ENCODE data around the gene ITGAL. TPM values are rescaled to one million over a fixed set of nuclear protein-coding genes. Genes with fewer than 3 reads are reported as not detected.
"Not testable (repeated sequence)": the region's sequence is repeated elsewhere in the genome, so short reads cannot be mapped to it uniquely, and the experiment has no call there.

Gene ITGAL
- total RNA-seq, 1 donor from 2014 or later, result 292 TPM

DNA sequence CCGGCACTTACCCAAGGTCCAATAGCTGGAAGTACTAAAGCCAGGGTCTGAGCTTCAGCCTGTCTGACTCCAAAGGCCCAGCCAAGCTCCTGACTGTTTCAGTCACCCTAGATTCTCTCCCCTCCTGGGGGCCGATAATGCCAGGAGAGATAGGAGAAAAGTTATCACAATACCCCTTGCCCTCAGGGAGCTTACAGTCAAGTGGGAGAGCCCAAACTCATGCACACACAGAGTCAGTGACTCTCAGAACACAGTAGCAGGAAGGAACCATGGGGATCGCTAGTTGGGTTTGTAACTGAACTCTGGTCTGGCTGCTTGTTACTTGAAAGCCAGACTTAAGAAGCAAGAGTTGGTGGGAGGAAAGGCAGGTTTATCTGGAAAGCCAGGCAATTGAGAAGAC, 39.0 kb downstream of the ITGAL start:
- intact Hi-C loops (cut with micrococcal nuclease), result no loop called here
- Mint-ChIP-seq H3K27me3 (ENCODE audit: low read depth) (no peaks in the 10 kb centered on the region), H3K27ac (peak overlapping the region; percentile 41), H3K4me3 (ENCODE audit: low read depth) (no peak overlapping the region), H3K9me3 (no peaks in the 10 kb centered on the region), H3K36me3 (ENCODE audit: low read depth) (peaks cover 73% of the 10 kb centered on the region), H3K4me1 (ENCODE audit: low read depth) (peaks cover 4% of the 10 kb centered on the region)
- DNase-seq (ENCODE audit: low spot score), result no peak

GRCh38 chr16:30515275-30515674, 42.7 kb downstream of the ITGAL start:
- intact Hi-C loops (cut with micrococcal nuclease), result no loop called here
- H3K4me3 Mint-ChIP-seq (ENCODE audit: low read depth), result no peak overlapping the region
- H3K27ac Mint-ChIP-seq, result no peak overlapping the region
- no peak for DNase-seq (ENCODE audit: low spot score)
- peaks cover 87% of the 10 kb centered on the region for H3K36me3 Mint-ChIP-seq (ENCODE audit: low read depth)
- peaks cover 4% of the 10 kb centered on the region for H3K4me1 Mint-ChIP-seq (ENCODE audit: low read depth)
- no peaks in the 10 kb centered on the region for H3K27me3 Mint-ChIP-seq (ENCODE audit: low read depth)
- H3K9me3 Mint-ChIP-seq, result no peaks in the 10 kb centered on the region

DNA sequence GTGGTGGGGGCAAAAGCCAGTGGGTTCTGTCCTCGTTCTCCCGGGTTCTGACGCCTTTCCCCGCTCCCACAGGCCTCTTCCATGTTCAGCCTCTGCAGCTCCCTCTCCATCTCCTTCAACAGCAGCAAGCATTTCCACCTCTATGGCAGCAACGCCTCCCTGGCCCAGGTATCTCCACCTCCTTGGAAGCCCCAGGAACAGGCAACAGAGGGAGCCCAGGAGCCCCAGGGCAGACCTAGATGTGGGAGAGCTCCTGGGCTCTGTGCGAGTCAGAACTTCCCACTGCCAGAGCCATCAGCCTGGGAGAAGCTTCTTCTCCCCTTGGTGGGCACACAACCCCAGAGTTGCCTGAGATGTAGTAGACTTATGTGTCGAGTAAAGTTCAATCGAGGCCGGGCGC, 46.0 kb downstream of the ITGAL start:
- Mint-ChIP-seq H3K27ac (peak overlapping the region; percentile 8), H3K27me3 (ENCODE audit: low read depth) (no peaks in the 10 kb centered on the region), H3K4me3 (ENCODE audit: low read depth) (no peak overlapping the region), H3K9me3 (no peaks in the 10 kb centered on the region), H3K4me1 (ENCODE audit: low read depth) (peaks cover 5% of the 10 kb centered on the region), H3K36me3 (ENCODE audit: low read depth) (peaks cover 74% of the 10 kb centered on the region)
- DNase-seq (ENCODE audit: low spot score), result no peak
- intact Hi-C loops (cut with micrococcal nuclease), result no loop called here

GRCh38 chr16:30519120-30520049, 46.8 kb downstream of the ITGAL start:
- Mint-ChIP-seq H3K27me3 (ENCODE audit: low read depth) (no peaks in the 10 kb centered on the region), H3K27ac (no peak overlapping the region), H3K36me3 (ENCODE audit: low read depth) (peaks cover 70% of the 10 kb centered on the region), H3K4me1 (ENCODE audit: low read depth) (peaks cover 5% of the 10 kb centered on the region), H3K4me3 (ENCODE audit: low read depth) (no peak overlapping the region), H3K9me3 (no peaks in the 10 kb centered on the region)
- DNase-seq (ENCODE audit: low spot score), result no peak
- intact Hi-C loops (cut with micrococcal nuclease), result no loop called here

DNA sequence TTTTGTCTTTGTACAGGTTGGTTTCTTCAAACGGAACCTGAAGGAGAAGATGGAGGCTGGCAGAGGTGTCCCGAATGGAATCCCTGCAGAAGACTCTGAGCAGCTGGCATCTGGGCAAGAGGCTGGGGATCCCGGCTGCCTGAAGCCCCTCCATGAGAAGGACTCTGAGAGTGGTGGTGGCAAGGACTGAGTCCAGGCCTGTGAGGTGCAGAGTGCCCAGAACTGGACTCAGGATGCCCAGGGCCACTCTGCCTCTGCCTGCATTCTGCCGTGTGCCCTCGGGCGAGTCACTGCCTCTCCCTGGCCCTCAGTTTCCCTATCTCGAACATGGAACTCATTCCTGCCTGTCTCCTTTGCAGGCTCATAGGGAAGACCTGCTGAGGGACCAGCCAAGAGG, 48.9 kb downstream of the ITGAL start:
- H3K36me3 Mint-ChIP-seq (ENCODE audit: low read depth), result peaks cover 55% of the 10 kb centered on the region
- H3K27me3 Mint-ChIP-seq (ENCODE audit: low read depth), result no peaks in the 10 kb centered on the region
- intact Hi-C loops (cut with micrococcal nuclease), result no loop called here
- peaks cover 6% of the 10 kb centered on the region for H3K4me1 Mint-ChIP-seq (ENCODE audit: low read depth)
- H3K9me3 Mint-ChIP-seq, result no peaks in the 10 kb centered on the region
- no peak overlapping the region for H3K27ac Mint-ChIP-seq
- DNase-seq (ENCODE audit: low spot score), result no peak
- H3K4me3 Mint-ChIP-seq (ENCODE audit: low read depth), result no peak overlapping the region

DNA sequence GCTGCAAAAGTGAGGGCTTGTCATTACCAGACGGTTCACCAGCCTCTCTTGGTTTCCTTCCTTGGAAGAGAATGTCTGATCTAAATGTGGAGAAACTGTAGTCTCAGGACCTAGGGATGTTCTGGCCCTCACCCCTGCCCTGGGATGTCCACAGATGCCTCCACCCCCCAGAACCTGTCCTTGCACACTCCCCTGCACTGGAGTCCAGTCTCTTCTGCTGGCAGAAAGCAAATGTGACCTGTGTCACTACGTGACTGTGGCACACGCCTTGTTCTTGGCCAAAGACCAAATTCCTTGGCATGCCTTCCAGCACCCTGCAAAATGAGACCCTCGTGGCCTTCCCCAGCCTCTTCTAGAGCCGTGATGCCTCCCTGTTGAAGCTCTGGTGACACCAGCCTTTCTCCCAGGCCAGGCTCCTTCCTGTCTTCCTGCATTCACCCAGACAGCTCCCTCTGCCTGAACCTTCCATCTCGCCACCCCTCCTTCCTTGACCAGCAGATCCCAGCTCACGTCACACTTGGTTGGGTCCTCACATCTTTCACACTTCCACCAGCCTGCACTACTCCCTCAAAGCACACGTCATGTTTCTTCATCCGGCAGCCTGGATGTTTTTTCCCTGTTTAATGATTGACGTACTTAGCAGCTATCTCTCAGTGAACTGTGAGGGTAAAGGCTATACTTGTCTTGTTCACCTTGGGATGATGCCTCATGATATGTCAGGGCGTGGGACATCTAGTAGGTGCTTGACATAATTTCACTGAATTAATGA, 49.5 kb downstream of the ITGAL start:
- H3K27me3 Mint-ChIP-seq (ENCODE audit: low read depth), result no peaks in the 10 kb centered on the region
- no peak for DNase-seq (ENCODE audit: low spot score)
- H3K36me3 Mint-ChIP-seq (ENCODE audit: low read depth), result peaks cover 50% of the 10 kb centered on the region
- peak overlapping the region; percentile 56 for H3K27ac Mint-ChIP-seq
- no peaks in the 10 kb centered on the region for H3K9me3 Mint-ChIP-seq
- H3K4me3 Mint-ChIP-seq (ENCODE audit: low read depth), result no peak overlapping the region
- peaks cover 6% of the 10 kb centered on the region for H3K4me1 Mint-ChIP-seq (ENCODE audit: low read depth)
- intact Hi-C loops (cut with micrococcal nuclease), result no loop called here

GRCh38 chr16:30522702-30523463, 50.3 kb downstream of the ITGAL start:
- intact Hi-C loops (cut with micrococcal nuclease); H3K4me3 Mint-ChIP-seq (ENCODE audit: low read depth); DNase-seq (ENCODE audit: low spot score); H3K9me3 Mint-ChIP-seq; H3K27ac Mint-ChIP-seq; H3K27me3 Mint-ChIP-seq (ENCODE audit: low read depth): not testable (repeated sequence)
- peaks cover 41% of the 10 kb centered on the region for H3K36me3 Mint-ChIP-seq (ENCODE audit: low read depth)
- peaks cover 12% of the 10 kb centered on the region for H3K4me1 Mint-ChIP-seq (ENCODE audit: low read depth)

- intact Hi-C loops (cut with micrococcal nuclease), result no loop called here
- Mint-ChIP-seq H3K27ac (no peak overlapping the region), H3K27me3 (ENCODE audit: low read depth) (no peaks in the 10 kb centered on the region), H3K4me3 (ENCODE audit: low read depth) (no peak overlapping the region), H3K36me3 (ENCODE audit: low read depth) (peaks cover 32% of the 10 kb centered on the region), H3K4me1 (ENCODE audit: low read depth) (peaks cover 17% of the 10 kb centered on the region), H3K9me3 (no peaks in the 10 kb centered on the region)
- no peak for DNase-seq (ENCODE audit: low spot score)
Observed at GRCh38 chr16:30523768-30524574, 51.4 kb downstream of the ITGAL start.

- H3K4me3 Mint-ChIP-seq (ENCODE audit: low read depth), result peak overlapping the region; percentile 37
- H3K27ac Mint-ChIP-seq, result no peak overlapping the region
- intact Hi-C loops (cut with micrococcal nuclease), result loop anchor here (5.0 kb wide), 3 partner anchors 78 to 153 kb away; partner anchors contain the start of genes DCTPP1, MYL11, SEPHS2 and TBC1D10B
- H3K9me3 Mint-ChIP-seq, result no peaks in the 10 kb centered on the region
- DNase-seq (ENCODE audit: low spot score), result no peak
- no peaks in the 10 kb centered on the region for H3K27me3 Mint-ChIP-seq (ENCODE audit: low read depth)
- peaks cover 23% of the 10 kb centered on the region for H3K36me3 Mint-ChIP-seq (ENCODE audit: low read depth)
- peaks cover 18% of the 10 kb centered on the region for H3K4me1 Mint-ChIP-seq (ENCODE audit: low read depth)
Observed at GRCh38 chr16:30524575-30525568, 52.3 kb downstream of the ITGAL start.

- peaks cover 23% of the 10 kb centered on the region for H3K4me1 Mint-ChIP-seq (ENCODE audit: low read depth)
- H3K27ac Mint-ChIP-seq, result peak overlapping the region; percentile 55
- intact Hi-C loops (cut with micrococcal nuclease), result loop anchor here (2.0 to 5.0 kb wide), 6 partner anchors 47 to 153 kb away; partner anchors contain the start of genes DCTPP1, FBRS, ITGAL and MYL11
- DNase-seq (ENCODE audit: low spot score), result no peak
- peaks cover 15% of the 10 kb centered on the region for H3K36me3 Mint-ChIP-seq (ENCODE audit: low read depth)
- peak overlapping the region; percentile 82 for H3K4me3 Mint-ChIP-seq (ENCODE audit: low read depth)
- H3K9me3 Mint-ChIP-seq, result no peaks in the 10 kb centered on the region
- no peaks in the 10 kb centered on the region for H3K27me3 Mint-ChIP-seq (ENCODE audit: low read depth)
Observed at GRCh38 chr16:30525844-30526136, 53.2 kb downstream of the ITGAL start.

DNA sequence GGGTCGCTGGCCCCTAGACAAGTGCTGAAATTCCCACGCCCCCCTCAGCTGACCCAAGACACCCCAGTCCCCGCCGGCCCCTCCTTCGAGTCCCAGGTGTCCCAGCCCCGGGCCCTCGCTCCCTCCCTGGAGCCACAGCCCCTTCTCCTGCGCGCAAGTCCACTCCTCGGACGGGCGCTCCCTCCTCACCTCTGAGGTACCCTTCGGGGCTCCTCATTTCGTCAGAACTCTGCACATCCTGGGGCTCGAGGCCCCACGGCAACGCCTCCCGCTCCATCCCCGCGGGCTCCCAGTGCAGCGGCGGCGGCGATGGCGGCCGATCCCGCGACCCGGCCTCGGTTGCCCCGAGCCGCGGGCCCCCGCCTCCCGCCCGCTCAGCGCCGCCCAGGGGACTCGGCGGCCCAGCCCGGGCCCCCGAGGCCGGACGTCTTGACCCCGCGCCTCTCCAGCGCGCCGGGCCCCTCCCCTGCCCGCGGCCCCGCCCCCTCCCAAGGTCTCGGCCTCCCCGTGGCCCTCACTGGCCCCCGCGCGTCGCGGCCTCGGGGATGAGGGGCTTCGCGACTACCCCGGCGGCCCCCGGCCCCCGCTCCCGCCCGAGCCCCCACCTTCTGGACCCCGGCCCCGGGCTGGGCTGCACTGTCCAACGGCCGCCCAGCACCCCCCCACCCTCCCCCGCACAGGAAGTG, 53.7 kb downstream of the ITGAL start, which contains the start of gene ZNF768:
Gene ZNF768 (minus strand): TSS at position 430 of the 686 bp plus-strand sequence. CDS start 153 bp downstream, at position 277.
- peaks cover 16% of the 10 kb centered on the region for H3K36me3 Mint-ChIP-seq (ENCODE audit: low read depth)
- intact Hi-C loops (cut with micrococcal nuclease), result loop anchor here (2.0 to 5.0 kb wide), 6 partner anchors 47 to 154 kb away; partner anchors contain the start of genes DCTPP1, FBRS, ITGAL and MYL11

More for the DNA sequence above, 53.7 kb downstream of the ITGAL start, which contains the start of gene ZNF768:
- Mint-ChIP-seq H3K4me1 (ENCODE audit: low read depth) (peaks cover 23% of the 10 kb centered on the region), H3K9me3 (no peaks in the 10 kb centered on the region), H3K4me3 (ENCODE audit: low read depth) (peak within 1 kb of the TSS; percentile 84), H3K27me3 (ENCODE audit: low read depth) (no peaks in the 10 kb centered on the region), H3K27ac (peak within 1 kb of the TSS; percentile 67)
- DNase-seq (ENCODE audit: low spot score), result no peak
